Measurements from ENCODE around the gene MYO1A.

The MYO1A gene

DNA sequence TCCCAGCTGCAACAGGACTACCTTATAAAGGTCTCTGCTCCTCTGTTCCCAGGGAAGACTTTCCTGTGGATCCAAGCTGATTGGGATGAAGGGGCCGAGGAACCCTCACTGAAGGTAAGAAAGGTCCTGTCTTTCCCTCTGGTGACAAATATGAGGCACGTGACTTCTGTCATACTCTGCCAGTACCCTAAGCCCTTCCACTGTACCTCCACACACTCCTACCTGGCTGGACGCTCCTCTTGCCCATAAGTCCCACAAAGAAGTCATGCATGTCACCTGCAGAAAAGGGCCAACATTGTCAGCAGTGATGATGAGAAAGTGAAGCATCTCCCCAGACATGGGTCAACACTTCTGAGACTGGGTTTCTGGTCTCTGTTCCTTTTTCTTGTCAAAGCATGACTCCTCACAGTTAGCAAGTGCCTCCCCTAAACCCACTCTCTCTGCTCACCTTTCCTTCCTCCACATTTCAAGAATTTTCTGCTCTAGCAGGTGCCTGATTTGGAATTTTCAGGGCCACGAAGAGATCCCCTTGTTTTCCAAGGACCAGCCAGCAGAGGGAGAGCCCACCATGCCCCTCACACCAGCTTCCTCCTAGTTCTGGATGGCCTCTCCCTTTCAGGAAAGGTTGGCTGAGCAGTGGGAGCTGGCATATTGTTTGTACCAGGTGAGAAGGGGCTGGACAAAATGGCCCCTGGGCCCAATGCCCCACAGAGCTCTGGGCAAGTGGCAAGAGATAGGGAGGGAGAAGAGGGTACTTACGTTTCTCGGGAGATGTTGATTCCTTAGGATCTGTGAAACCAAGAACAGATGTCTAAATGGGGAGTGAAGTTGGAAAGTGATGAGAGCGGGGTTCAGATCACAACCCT, 37.1 kb downstream of the MYO1A start:
- DNase-seq, result no peak

DNA sequence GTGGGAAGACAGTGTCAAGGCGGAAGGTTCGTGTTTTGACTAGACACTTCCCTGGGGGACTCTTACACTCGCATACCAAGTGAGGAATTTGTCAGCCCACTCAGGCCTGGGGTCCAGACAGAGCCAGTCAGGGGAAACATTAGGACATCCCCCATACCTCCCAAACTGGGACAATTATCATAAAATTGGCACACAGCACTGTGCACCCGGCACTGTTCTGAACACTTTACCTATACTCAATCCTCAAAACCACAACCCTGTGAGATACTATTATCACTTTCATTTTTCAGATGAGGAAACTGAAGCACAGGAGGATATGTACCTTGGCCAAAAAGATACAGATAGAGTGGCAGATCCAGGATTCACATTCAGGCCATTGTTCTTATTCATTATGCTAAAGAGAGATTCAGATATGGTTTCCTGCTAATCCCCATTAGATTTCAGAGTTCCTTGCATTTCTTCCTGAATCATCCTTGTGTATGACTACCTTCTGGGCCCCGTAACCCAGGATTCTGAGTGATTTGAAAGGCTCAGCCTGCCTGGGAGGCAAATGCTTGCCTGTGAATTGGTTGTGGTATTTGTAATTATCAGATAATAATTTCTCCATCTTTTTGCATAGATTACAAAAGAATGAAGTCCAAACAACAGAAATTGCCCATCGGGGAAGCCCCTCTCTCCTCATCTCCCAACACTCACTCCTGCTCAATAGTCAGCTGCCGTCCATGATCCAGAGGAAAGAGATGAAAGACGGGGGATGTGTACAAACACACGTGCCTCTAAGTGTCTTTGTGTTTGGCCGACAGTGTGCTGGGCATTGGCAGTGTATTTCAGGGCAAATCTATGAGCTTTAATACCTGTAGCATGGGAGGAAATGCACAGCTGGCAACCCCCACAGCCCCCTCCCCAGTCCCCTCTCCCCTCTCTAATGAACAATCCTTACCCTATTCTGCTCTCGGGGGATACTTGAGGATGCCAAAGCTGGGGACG, 38.2 kb downstream of the MYO1A start:
- no peak for DNase-seq

DNA sequence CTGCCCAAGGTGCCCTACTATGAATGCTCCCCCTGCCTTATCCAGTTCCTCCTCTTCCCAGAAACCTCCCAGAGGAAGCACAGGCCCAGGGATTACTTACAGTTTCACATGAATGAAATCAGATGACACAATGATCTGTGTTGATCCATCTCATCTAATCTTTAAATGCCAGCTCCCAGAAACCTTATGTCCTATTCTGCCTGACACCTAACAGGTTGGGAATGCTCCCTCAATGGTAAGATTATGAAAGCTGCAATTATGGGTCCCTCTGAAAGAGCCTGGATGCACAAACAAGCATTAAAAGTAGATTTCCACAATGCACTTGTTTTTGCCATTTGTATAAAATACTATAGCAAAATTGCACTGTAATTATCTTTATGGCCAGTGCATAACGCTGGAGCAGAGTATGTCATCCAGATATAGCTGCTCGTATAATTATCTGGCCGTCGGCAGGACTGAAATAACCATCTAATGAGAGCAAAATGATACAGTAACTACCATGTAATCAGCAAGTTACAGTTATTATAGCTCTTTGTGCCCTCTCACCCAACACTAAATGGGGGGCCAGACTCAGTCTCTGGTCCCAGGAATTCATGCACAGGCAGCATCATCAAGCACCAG, 39.2 kb downstream of the MYO1A start:
- no peak for DNase-seq

DNA sequence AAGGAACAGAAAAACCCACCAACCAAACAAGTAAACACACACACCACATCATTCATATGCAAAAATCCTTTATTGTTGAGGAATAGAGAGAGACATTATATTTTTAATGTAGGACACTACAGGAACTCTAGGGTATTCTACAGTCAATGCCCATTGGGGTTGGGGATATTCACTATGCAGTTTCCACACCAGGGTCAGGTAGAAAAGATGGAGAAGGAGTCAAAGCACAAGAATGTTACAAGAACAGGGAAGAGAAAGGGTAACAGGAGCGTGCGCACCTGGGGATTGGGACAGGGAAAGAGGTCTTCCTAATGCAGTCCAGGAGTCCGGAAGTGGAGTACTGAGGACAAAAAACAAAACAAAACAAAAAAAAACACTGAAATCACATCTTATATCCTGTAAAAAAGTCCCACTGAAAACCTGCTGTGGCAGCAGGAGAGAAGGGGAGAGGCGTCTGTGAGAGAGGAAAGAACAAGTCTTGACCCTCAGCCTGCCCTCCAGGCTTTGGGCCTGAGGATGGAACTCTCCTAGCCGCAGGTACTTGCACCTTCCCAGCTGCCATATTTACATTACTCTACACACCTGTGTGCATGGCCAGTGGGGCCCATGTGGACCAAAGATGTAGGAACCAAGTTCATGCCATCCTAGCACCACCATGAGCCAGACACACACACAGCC, 39.8 kb downstream of the MYO1A start:
- no peak for DNase-seq

DNA sequence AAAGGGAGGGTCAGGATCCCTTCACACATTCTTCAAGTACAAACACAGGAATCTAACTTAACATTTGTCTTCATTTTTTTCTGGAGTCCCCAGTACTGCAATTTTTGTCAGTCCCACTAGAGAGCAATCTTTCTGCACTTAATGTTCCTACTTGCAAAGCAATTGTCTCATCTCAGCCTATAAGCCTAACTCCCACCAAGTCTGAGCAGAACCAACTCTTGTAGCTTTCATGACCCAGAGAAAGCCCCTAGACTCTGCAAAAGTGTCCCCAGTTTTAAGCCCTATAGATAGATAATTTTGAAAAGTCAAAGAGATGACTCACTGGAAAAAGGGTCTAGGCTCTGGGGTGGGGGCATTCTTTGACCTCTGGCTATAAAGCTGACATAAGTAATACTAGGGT, 41.8 kb downstream of the MYO1A start:
- peak; percentile 59 for DNase-seq

DNA sequence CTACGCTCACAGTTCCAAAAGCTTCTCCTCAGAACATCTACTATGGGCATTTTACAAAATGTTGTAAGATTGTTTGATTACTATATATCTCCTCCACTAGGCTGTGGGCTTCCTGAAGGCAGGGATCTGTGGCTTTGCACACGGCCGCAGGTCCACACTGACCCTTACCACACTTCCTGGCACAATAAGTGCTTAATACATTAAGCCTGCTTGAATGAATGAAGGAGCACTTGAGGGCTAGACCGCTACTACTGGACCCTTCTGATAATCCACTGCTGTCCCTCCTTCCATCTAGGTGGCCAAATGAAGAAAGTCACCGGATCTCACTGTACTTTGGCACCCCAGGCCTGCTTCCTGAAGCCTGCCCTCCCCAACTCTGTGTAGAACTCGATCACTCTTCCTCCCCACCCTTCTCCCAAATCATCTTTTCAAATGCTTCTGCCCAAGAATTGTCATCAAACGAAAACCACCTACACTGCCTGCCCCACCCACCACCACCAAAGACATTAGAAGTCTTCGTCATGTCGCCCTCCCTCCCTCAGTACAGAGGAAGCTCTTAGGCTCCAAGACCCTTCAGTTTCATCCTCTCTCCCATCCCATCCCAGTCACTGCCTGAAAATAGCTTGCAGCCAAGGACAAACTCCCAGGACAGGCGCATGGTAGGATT, 43.0 kb downstream of the MYO1A start:
- DNase-seq, result no peak

DNA sequence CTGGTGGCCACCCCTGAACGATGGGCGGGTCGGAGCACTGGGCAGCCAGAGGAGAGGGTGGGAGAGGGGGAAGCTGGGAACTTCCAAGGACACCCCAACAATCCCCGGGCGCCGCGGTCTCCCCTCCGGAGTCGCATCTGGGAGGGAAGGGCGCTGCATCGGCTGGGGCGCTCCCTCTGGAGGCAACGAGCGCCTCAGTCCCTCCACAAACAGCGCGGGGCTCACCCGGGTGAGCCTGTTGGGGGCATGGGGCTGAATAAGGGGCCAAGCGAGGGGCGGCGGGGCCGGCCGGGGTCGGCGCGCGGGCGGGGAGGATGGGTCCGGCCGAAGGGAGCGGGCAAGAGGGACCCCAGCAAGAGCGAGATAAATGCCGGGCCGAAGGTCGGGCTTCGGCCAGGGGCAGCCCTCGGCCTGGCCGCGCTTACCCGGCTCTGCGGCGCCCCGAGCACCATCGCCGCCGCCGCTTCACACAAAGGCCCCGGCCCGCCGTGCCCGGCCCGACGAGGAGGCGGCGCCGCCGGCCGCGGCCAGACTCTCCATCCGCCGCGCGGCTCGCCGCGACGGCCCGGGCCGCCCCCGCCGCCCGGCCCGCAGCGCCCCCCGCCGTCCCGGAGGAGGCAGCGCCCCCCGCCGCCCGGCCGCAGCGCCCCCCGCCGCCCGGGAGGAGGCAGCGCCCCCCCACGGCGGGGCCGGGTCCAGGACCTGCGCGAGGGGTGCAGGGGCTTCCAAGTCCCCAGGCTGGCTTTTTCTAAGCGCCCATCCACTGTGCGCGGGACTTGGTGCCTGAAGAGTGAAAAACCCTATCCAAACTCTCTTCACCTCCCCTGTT, 43.7 kb downstream of the MYO1A start, which contains the start of gene ZBTB39:
ZBTB39 (minus strand) TSS at position 567 of the 829 bp plus-strand sequence. CDS start 1,629 bp downstream, outside the sequence.
- DNase-seq, result peak; percentile 67

DNA sequence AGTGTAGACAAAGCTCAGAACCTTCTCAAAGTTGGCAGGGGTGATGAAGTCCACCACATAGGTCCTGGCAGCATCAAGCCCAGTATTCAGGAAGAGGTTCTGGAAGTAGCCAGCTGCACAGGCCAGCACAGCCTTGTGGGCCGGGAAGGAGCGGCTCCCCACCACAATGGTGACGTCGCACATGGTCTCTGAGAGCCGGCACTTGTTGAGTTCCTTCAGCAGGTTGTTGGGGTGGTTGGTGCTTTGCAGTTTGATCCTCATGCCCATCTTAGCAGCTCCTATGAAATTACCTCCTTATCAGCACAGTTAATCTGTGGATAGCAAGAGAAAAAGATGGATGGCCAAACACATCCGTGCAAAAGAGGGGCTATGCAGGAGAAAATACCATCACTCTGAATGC, 45.3 kb downstream of the MYO1A start:
- no peak for DNase-seq

DNA sequence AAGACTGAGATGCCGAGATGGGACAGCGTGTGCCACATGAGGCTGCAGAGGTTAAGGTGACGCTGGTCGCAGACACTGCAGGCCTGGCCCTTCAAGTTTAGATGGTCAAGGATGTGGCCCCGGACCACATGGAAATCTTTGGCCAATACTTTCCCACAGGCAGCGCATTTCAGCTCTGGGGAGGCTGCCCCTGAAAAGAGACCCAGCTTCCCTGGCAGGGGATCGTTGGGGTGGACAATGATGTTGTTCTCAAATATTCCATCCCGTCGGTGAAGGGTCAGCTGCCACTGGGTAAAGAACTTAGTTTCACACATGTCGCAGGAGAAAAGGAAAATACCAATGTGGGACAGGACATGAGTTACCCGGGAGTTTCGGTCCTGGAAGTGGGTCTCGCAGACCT, 46.5 kb downstream of the MYO1A start:
- no peak for DNase-seq

DNA sequence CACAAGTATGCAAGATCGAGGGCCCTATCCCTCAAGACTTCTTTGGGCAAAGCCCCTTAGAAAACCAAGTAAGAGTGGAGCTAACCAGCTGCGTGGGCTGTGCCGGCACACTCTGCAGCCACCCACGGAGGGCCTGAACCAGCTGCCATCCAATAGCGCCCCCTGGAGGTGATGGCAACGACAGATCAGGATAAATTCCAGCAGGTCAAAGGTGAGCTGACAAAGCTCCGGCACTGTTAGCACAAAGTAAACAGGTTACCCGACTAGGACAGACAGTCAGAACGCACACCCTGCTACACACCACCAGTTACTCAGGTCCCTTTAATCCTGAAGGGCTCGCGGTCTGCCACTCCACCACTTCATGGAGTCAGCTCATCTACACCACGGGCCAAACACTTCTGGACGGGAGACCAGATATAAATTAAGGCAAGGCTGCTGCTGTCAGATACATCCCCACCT, 48.5 kb downstream of the MYO1A start:
- peak; percentile 32 for DNase-seq

DNA sequence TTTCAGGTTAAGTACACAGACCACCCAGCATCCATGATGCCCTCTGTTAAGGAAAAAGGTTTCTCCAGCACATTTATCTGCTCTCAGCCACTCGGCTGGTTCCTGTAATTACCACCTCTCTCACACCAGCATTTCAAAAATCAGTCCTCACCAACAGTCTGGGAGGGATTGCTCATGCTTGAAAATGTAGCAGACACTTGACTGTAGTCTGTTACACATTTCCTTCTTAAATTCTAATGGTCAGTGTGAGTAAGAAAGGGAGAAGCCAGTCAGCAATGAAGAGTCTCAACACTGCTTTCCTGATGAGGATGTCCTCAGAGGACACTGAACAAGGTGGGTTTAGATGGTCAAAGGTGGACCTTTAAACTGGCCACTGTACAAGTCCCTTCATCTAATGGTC, 49.5 kb downstream of the MYO1A start:
- no peak for DNase-seq

DNA sequence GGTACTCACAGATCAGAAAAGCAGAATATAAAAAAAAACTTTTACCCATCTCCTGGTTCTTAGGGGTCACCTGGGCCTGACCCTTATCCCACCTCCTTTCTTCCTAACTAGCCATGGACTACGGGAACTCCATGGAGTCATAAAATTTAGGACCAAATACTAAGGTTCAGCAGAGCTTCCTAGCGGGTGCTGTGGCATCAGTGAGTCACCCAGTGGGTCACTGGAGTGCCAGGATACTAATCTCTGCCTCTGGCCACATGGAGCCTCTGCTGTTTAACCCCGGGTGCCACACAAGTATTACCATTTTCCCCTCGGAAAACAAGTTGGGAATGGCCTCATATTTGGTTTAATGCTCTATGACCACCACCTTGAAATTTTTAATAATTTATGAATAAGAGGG, 50.5 kb downstream of the MYO1A start:
- DNase-seq, result no peak

DNA sequence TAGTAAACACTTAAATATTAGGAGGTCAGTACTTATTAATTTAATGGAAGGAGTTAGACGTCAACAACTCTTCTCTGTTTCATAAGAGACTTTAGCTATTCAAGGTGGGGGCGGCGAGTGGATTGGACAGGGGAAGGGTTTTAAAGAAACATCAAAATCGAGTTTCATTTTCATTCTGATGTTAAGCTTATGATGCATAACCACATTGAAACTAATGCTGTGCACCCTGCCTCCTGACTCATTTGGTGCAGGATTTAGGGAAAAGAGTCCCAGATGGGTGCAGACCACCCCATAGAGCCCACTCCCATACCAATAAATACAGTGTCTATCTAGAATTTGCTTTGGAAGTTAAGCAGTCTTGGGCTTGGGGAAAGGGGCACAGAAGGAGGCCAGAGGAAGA, 50.9 kb downstream of the MYO1A start:
- no peak for DNase-seq

DNA sequence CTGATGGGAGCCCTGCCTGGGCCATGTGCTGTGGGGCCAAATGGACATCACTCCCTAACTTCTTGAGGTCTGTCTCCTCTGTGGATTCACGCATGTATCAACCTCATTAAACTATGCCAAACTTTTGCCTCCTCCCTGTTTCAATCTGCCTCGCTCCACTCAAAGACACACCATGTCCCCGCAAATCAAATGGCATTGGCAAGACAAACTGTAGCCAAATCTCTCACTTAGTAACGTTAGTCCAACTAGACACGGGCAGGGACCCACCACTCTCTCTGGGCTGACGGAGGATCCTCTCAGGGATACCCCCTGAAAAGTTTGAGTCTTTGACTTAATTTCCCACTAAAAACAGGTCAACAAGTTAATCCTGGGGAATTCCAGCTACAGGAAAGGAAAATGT, 51.6 kb downstream of the MYO1A start:
- DNase-seq, result no peak

DNA sequence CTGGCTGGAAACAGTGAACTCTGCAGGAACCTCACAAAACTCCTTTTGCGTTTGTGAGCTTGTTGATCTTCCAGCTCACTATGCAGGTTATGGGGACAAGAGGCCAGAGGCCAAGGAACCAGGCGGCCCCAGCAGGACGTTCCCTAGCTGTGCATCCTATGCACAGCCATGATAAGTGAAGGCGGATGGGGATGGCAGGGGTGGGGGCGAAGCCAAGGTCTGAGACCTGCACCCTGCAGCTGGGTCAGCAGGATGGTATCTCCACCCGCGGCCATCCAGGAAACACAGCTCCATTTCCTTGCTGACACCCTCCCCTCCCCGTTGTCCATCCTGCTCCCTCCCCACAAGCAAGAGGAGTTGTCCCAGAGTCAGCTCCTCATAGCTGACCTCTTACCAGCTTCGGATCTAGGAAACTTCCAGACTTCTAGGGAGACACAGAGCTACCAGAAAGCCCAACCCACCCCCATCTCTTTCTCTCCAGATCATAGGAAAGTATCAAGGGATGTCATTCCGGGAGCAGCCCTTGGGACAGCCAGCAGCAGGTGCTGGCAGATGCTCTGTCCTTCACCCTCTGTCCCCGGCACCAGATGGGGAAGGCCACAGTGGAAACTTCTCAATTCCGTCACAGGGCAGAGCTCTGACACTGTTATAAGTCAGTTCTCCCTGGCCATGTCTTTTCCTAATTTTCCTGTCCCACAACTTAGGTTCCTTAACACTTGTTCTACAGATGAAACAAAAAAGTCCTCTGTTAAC, 53.0 kb downstream of the MYO1A start:
- DNase-seq, result no peak

DNA sequence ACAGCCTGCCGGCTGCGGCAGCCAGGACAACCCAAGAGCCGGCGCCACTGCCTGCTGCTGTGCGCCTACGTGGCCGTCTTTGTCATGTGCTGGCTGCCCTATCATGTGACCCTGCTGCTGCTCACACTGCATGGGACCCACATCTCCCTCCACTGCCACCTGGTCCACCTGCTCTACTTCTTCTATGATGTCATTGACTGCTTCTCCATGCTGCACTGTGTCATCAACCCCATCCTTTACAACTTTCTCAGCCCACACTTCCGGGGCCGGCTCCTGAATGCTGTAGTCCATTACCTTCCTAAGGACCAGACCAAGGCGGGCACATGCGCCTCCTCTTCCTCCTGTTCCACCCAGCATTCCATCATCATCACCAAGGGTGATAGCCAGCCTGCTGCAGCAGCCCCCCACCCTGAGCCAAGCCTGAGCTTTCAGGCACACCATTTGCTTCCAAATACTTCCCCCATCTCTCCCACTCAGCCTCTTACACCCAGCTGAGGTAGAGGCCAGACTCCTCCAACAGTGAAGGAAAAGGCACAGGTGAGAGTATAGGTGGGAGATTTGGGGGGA, 53.9 kb downstream of the MYO1A start:
- DNase-seq, result no peak

DNA sequence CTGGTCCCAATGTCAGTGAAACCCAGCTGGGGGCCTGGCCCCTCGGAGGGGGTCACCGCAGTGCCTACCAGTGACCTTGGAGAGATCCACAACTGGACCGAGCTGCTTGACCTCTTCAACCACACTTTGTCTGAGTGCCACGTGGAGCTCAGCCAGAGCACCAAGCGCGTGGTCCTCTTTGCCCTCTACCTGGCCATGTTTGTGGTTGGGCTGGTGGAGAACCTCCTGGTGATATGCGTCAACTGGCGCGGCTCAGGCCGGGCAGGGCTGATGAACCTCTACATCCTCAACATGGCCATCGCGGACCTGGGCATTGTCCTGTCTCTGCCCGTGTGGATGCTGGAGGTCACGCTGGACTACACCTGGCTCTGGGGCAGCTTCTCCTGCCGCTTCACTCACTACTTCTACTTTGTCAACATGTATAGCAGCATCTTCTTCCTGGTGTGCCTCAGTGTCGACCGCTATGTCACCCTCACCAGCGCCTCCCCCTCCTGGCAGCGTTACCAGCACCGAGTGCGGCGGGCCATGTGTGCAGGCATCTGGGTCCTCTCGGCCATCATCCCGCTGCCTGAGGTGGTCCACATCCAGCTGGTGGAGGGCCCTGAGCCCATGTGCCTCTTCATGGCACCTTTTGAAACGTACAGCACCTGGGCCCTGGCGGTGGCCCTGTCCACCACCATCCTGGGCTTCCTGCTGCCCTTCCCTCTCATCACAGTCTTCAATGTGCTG, 54.6 kb downstream of the MYO1A start:
- no peak for DNase-seq

DNA sequence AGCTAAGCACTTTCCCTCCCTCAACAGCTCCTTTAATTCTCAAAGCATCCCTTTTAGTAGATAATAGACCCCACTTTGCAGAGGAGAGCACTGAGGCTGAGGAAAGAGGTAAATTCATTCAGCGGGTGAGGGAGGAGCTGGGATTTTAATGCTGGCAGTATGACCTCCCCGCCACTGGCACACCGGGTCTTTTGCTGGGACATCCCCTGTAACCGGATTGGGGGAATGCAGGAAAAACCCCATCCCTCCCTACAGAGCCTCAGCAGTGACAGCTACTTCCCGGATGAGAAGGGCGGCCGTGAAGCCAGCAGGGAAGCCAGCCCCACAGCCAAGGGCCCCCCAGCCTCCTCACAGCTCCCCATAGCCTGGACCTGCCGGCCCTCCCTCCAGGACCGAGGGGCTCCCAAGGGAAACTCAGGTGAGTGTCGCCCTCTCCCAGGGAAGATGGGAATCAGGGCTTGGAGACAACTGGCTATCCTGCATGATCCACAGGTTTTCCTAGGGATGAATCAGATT, 55.6 kb downstream of the MYO1A start:
- no peak for DNase-seq

DNA sequence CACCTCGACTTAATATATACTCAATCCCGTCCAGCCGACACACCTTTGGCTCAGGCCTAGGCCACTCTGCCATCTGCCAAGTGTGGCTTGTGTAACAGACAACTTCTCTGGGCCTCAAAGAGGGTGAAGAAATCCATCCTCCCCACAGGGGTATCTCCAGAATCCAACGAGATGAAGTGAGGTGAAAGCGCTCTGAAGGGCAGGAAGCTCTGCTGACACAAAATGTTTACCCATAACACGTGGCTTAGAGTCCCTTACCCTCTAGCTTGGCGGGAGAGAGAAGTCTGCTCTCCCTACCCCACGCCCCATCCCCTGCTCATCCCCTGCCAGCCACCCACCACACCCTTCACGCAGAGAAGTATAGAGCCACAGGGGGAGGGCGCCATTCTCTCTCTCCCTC, 56.6 kb downstream of the MYO1A start:
- DNase-seq, result no peak
